ENCODE data around the gene PEPD. TPM values are rescaled to one million over a fixed set of nuclear protein-coding genes. Genes with fewer than 3 reads are reported as not detected.
"Not testable (repeated sequence)": the region's sequence is repeated elsewhere in the genome, so short reads cannot be mapped to it uniquely, and the experiment has no call there.

PEPD gene
- 10 to 100 TPM; 47.9 to 49.0 TPM for total RNA-seq
- polyA plus RNA-seq = 109 TPM

DNA sequence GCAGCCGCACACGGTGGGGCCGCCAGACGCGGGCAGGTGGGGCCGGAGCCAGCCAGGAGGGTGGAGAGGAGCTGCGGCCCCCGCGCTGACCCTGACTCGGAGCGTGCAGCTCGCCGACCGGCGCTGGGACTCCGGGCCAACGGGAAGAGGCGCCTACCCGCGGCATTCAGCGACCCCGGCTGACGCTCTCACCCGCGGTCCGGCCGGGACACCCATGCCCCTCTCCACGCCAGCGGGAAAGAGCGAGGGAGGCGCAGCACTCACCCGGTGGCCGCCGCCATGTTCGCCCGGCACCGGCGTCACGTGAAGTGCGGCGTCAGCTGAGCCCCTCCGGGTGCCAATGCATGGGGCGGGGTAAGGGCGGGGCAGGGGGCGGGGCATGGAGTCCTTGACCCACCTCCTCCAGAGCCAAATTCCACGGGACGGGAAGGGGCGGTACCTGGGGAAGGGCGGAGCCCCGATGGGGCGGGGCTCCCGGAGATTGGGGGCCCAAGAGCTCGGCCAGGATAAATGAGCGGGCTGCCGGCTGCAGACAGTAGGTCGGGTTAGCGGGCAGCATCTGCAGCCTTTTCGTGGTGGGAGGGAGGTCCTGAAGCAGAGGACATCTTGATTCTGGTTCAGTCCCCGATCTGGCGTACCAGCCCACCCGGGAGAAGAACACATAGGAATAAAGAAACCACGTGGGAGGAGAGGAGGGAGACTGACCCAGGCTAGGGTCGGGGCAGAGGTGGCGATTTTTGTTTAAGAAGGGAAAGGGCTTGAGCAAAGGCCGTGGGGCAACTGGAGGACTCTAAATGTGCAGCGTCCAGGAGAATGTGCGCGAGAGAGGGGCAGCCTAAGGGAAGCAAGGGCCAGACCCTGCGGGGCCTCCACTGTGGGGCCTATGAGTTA is at the start of gene PEPD:
Gene PEPD (minus strand): TSS at position 312 of the 891 bp plus-strand sequence. CDS start 31 bp downstream, at position 281.
- peak; percentile 71 to 86 (median 78) for DNase-seq
- Histone ChIP-seq H3K27me3 (ENCODE audit: insufficient read depth, low read length, poor library complexity, severe bottlenecking) (no peaks in the 10 kb centered on the region), H3K4me1 (ENCODE audit: insufficient read depth, low read length) (peaks cover 21% of the 10 kb centered on the region), H3K27ac (ENCODE audit: low read depth, low read length) (no peak within 1 kb of the TSS), H3K9me3 (ENCODE audit: low read length) (no peaks in the 10 kb centered on the region), H3K4me3 (ENCODE audit: low read length) (peak within 1 kb of the TSS; percentile 86), H3K36me3 (ENCODE audit: insufficient read depth, low read length) (no peaks in the 10 kb centered on the region)
- Mint-ChIP-seq H3K4me1 (peaks cover 15 to 33% (median 17%) of the 10 kb centered on the region in 3 donors), H3K27ac (peak within 1 kb of the TSS; percentile 17 to 90 (median 79)), H3K9me3 (no peaks in the 10 kb centered on the region), H3K4me3 (peak within 1 kb of the TSS; percentile 76 to 95 (median 91)), H3K36me3 (no peaks in the 10 kb centered on the region), H3K27me3 (peaks cover 0 to 3% of the 10 kb centered on the region in 2 donors)
- ChIA-PET CTCF (no interaction called here), POLR2A (no interaction called here)

DNA sequence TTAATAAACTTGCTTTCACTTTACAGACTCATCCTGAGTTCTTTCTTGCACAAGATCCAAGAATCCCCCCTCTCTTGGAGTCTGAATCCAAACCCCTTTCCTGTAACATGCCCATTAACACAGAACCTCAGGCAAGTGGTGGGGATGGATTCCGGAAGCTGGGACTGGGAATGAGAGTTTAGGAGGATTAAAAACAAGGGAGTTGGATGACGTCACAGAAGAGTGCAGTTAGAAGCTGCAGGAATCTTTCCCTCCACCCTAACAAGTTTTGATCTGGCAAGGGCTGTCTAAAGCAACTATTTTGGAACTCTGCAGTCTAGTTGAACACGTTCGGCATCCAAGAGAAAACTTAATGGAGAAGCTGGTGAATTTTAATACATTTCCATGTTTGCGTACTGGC is 48.2 kb upstream of the PEPD start:
- H3K4me1 Mint-ChIP-seq = no peaks in the 10 kb centered on the region
- peaks cover 0 to 3% (median 0%) of the 10 kb centered on the region in 3 donors for H3K36me3 Mint-ChIP-seq
- H3K36me3 ChIP-seq (ENCODE audit: insufficient read depth, low read length) = no peaks in the 10 kb centered on the region
- ChIA-PET POLR2A (no interaction called here), CTCF (no interaction called here)
- peaks cover 7 to 14% (median 11%) of the 10 kb centered on the region in 5 donors for H3K9me3 Mint-ChIP-seq
- H3K27me3 Mint-ChIP-seq = peaks cover 10 to 50% of the 10 kb centered on the region in 2 donors
- no peaks in the 10 kb centered on the region for H3K9me3 ChIP-seq (ENCODE audit: low read length)
- H3K4me1 ChIP-seq (ENCODE audit: insufficient read depth, low read length) = no peaks in the 10 kb centered on the region
- no peak overlapping the region for H3K4me3 Mint-ChIP-seq
- no peak for DNase-seq
- no peak overlapping the region for H3K4me3 ChIP-seq (ENCODE audit: low read length)
- no peaks in the 10 kb centered on the region for H3K27me3 ChIP-seq (ENCODE audit: insufficient read depth, low read length, poor library complexity, severe bottlenecking)
- no peak overlapping the region for H3K27ac Mint-ChIP-seq
- H3K27ac ChIP-seq (ENCODE audit: low read depth, low read length) = no peak overlapping the region

DNA sequence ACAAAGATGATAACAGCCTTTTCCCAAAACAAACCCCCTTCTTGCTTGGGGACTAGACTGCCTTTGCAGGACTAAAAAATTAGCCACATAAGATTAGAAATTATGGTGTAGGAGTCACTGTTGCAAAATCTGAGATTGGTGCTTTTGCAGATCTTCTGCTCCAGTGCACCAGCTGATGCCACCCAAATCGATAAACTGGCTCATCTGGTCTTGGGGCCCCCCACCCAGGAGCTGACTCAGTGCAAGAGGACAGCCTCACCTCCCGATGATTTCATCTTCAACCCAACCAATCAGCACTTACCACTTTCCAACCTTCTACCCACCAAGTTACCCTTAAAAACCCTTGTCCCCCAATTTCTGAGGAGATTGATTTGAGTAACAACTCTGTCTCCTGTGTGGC is 47.1 kb upstream of the PEPD start:
- Histone ChIP-seq H3K9me3 (ENCODE audit: low read length) (no peaks in the 10 kb centered on the region), H3K4me1 (ENCODE audit: insufficient read depth, low read length) (no peaks in the 10 kb centered on the region), H3K27me3 (ENCODE audit: insufficient read depth, low read length, poor library complexity, severe bottlenecking) (no peaks in the 10 kb centered on the region), H3K27ac (ENCODE audit: low read depth, low read length) (no peak overlapping the region), H3K36me3 (ENCODE audit: insufficient read depth, low read length) (no peaks in the 10 kb centered on the region), H3K4me3 (ENCODE audit: low read length) (no peak overlapping the region)
- Mint-ChIP-seq H3K9me3 (peaks cover 0 to 5% (median 2%) of the 10 kb centered on the region in 5 donors), H3K4me3 (no peak overlapping the region), H3K27me3 (peaks cover 7 to 55% of the 10 kb centered on the region in 2 donors), H3K4me1 (no peaks in the 10 kb centered on the region), H3K36me3 (no peaks in the 10 kb centered on the region), H3K27ac (no peak overlapping the region)
- ChIA-PET CTCF (no interaction called here), POLR2A (no interaction called here)
- no peak for DNase-seq

- no peak for DNase-seq
- no peak overlapping the region for H3K27ac Mint-ChIP-seq
- no peaks in the 10 kb centered on the region for H3K4me1 Mint-ChIP-seq
- Histone ChIP-seq H3K4me3 (ENCODE audit: low read length) (no peak overlapping the region), H3K27ac (ENCODE audit: low read depth, low read length) (no peak overlapping the region), H3K36me3 (ENCODE audit: insufficient read depth, low read length) (no peaks in the 10 kb centered on the region), H3K9me3 (ENCODE audit: low read length) (no peaks in the 10 kb centered on the region), H3K27me3 (ENCODE audit: insufficient read depth, low read length, poor library complexity, severe bottlenecking) (no peaks in the 10 kb centered on the region), H3K4me1 (ENCODE audit: insufficient read depth, low read length) (no peaks in the 10 kb centered on the region)
- POLR2A ChIA-PET = no interaction called here
- H3K36me3 Mint-ChIP-seq = no peaks in the 10 kb centered on the region
- no peak overlapping the region for H3K4me3 Mint-ChIP-seq
- no peaks in the 10 kb centered on the region for H3K9me3 Mint-ChIP-seq
- H3K27me3 Mint-ChIP-seq = peaks cover 5 to 52% of the 10 kb centered on the region in 2 donors
- CTCF ChIA-PET = no interaction called here
These were observed 43.3 kb upstream of the PEPD start for GRCh38 chr19:33564836-33565338.

DNA sequence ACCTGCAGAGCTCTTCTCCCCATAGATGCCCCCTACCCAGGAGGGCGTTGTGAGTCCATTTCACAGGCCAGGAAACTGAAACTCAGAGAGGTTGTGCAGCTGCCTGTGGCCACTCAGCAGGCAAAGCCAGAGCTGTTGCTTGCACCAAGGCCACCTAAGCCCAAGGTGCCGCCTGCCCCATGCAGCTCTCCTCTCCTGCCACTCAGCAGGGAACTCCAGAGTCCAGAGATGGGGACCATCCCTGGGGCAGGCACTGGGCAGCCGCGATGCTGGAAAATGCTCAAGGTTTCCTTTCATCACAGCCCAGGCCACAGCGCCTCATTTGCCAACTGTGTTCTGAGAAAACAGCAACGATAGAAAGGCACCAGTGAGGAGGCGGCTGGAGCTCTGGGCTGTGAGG is 41.0 kb upstream of the PEPD start:
- H3K4me1 Mint-ChIP-seq = no peaks in the 10 kb centered on the region
- no peaks in the 10 kb centered on the region for H3K9me3 ChIP-seq (ENCODE audit: low read length)
- no peak overlapping the region for H3K4me3 Mint-ChIP-seq
- peaks cover 5 to 40% of the 10 kb centered on the region in 2 donors for H3K27me3 Mint-ChIP-seq
- ChIA-PET POLR2A (no interaction called here), CTCF (no interaction called here)
- no peak overlapping the region for H3K4me3 ChIP-seq (ENCODE audit: low read length)
- no peak for DNase-seq
- H3K27ac Mint-ChIP-seq = no peak overlapping the region
- H3K27me3 ChIP-seq (ENCODE audit: insufficient read depth, low read length, poor library complexity, severe bottlenecking) = no peaks in the 10 kb centered on the region
- no peaks in the 10 kb centered on the region for H3K9me3 Mint-ChIP-seq
- H3K36me3 ChIP-seq (ENCODE audit: insufficient read depth, low read length) = no peaks in the 10 kb centered on the region
- no peaks in the 10 kb centered on the region for H3K36me3 Mint-ChIP-seq
- no peaks in the 10 kb centered on the region for H3K4me1 ChIP-seq (ENCODE audit: insufficient read depth, low read length)
- no peak overlapping the region for H3K27ac ChIP-seq (ENCODE audit: low read depth, low read length)

DNA sequence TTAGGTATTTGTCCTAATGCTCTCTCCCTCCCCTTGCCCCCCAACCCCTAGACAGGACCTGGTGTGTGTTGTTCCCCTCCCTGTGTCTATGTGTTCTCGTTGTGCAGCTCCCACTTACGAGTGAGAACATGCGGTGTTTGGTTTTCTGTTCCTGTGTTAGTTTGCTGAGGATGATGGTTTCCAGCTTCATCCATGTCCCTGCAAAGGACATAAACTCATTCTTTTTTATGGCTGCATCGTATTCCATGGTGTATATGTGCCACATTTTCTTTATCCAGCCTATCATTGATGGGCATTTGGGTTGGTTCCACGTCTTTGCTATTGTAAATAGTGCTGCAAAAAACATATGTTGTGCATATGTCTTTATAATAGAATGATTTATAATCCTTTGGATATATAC is 40.1 kb upstream of the PEPD start:
- H3K27ac ChIP-seq (ENCODE audit: low read depth, low read length); H3K4me3 ChIP-seq (ENCODE audit: low read length): not testable (repeated sequence)

DNA sequence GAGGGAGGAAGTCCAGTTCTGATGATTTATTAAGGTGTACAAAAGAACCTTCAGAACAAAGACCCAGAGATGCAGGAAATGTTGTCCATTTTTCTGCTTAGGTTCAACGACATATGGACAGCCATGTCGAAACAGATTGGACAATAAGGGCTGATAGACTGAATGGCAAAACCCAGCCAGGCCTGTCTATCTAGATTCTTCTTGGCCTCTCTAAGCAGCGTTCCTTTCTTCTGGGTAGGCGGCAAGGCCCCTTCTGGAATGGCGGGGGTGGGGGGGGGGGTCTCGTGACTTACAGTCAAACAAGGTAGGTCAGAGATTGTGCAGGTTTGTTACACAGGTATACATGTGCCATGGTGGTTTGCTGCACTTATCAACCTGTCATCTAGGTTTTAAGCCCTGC is 39.7 kb upstream of the PEPD start:
- Histone ChIP-seq H3K9me3 (ENCODE audit: low read length) (no peaks in the 10 kb centered on the region), H3K4me3 (ENCODE audit: low read length) (no peak overlapping the region), H3K36me3 (ENCODE audit: insufficient read depth, low read length) (no peaks in the 10 kb centered on the region), H3K27me3 (ENCODE audit: insufficient read depth, low read length, poor library complexity, severe bottlenecking) (no peaks in the 10 kb centered on the region), H3K27ac (ENCODE audit: low read depth, low read length) (no peak overlapping the region), H3K4me1 (ENCODE audit: insufficient read depth, low read length) (no peaks in the 10 kb centered on the region)
- H3K36me3 Mint-ChIP-seq = no peaks in the 10 kb centered on the region
- H3K4me1 Mint-ChIP-seq = no peaks in the 10 kb centered on the region
- H3K9me3 Mint-ChIP-seq = no peaks in the 10 kb centered on the region
- no peak overlapping the region for H3K4me3 Mint-ChIP-seq
- ChIA-PET POLR2A (no interaction called here), CTCF (no interaction called here)
- peaks cover 5 to 27% of the 10 kb centered on the region in 2 donors for H3K27me3 Mint-ChIP-seq
- H3K27ac Mint-ChIP-seq = no peak overlapping the region
- DNase-seq = no peak

More for the DNA sequence above, 40.1 kb upstream of the PEPD start:
- CTCF ChIA-PET; H3K4me3 Mint-ChIP-seq; H3K9me3 Mint-ChIP-seq; H3K27me3 ChIP-seq (ENCODE audit: insufficient read depth, low read length, poor library complexity, severe bottlenecking); H3K27ac Mint-ChIP-seq; H3K4me1 ChIP-seq (ENCODE audit: insufficient read depth, low read length); H3K36me3 ChIP-seq (ENCODE audit: insufficient read depth, low read length); H3K36me3 Mint-ChIP-seq; DNase-seq; POLR2A ChIA-PET; H3K4me1 Mint-ChIP-seq; H3K9me3 ChIP-seq (ENCODE audit: low read length): not testable (repeated sequence)
- H3K27me3 Mint-ChIP-seq = peaks cover 5 to 30% of the 10 kb centered on the region in 2 donors

DNA sequence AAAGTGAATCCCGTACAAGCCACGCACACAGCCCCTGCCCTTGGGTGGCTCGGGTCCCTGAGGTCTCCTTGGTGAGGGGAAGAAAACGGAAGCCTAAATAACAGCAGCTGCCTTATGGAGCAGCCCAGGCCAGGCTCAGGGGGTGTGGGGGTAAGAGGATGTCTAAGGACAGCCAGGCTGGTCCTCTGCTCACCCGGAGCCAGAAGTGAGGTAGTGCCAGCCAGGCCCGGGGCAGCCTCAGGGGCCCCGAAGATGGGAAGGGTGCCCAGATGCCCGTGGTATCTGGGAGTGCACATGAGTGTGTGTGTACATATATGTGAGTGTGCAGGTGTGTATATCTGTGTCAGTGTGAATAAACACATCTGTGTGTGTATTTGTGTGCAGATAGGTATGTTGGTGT is 38.4 kb upstream of the PEPD start:
- no peak overlapping the region for H3K27ac Mint-ChIP-seq
- DNase-seq = no peak
- no peaks in the 10 kb centered on the region for H3K9me3 Mint-ChIP-seq
- Histone ChIP-seq H3K4me3 (ENCODE audit: low read length) (no peak overlapping the region), H3K4me1 (ENCODE audit: insufficient read depth, low read length) (no peaks in the 10 kb centered on the region), H3K36me3 (ENCODE audit: insufficient read depth, low read length) (no peaks in the 10 kb centered on the region), H3K27me3 (ENCODE audit: insufficient read depth, low read length, poor library complexity, severe bottlenecking) (no peaks in the 10 kb centered on the region), H3K27ac (ENCODE audit: low read depth, low read length) (no peak overlapping the region), H3K9me3 (ENCODE audit: low read length) (no peaks in the 10 kb centered on the region)
- H3K27me3 Mint-ChIP-seq = peaks cover 8 to 20% of the 10 kb centered on the region in 2 donors
- ChIA-PET POLR2A (no interaction called here), CTCF (no interaction called here)
- no peak overlapping the region for H3K4me3 Mint-ChIP-seq
- no peaks in the 10 kb centered on the region for H3K36me3 Mint-ChIP-seq
- no peaks in the 10 kb centered on the region for H3K4me1 Mint-ChIP-seq
